H1 (cell line): ENCODE results near the gene C2CD4D. TPM values are rescaled to one million over a fixed set of nuclear protein-coding genes. Genes with fewer than 3 reads are reported as not detected.

Experiments
- CTCF ChIA-PET: fragments of 300-600 bp; sonication (Branson Sonifier 250); formaldehyde crosslinking; loops from one replicate; lab custom pipeline; 2021; ENCODE audit not compliant: partially characterized antibody; lab: Charles Lee
- POLR2A ChIA-PET: fragments of 300-600 bp; sonication (Branson Sonifier 250); formaldehyde crosslinking; loops from one replicate; lab custom pipeline; 2021; ENCODE audit warnings: inconsistent platforms; ENCODE audit not compliant: partially characterized antibody; lab: Charles Lee
- DNase-seq, 2 experiments: peaks; one replicate each; pipeline versions ENCODE4 v3.0.0 to v3.0.0-alpha.2; 2010 to 2022; ENCODE audit warnings: low spot score in 2 of 2, low read depth in 1 of 2, mixed read lengths in 1 of 2
- FAIRE-seq: peaks from 2 replicates; lab custom pipeline; 2011; peaks lifted over from hg19 to GRCh38; lab: Jason Lieb, UNC
- H2AFZ ChIP-seq: 2 replicates; pipeline ENCODE4 v1.8.1; 2012; ENCODE audit warnings: low read length, inconsistent platforms
- H2AK5ac ChIP-seq: 2 replicates; pipeline ENCODE4 v1.6.1; 2013; ENCODE audit warnings: low read depth, low read length
- H2BK120ac ChIP-seq: replicated peaks from 2 replicates; pipeline ENCODE3; 2013; ENCODE audit warnings: low read depth, low read length, inconsistent platforms
- H2BK12ac ChIP-seq: 2 replicates; pipeline ENCODE4 v1.6.1; 2013; ENCODE audit warnings: low read depth, low read length
- H2BK15ac ChIP-seq: 2 replicates; pipeline ENCODE4 v1.6.1; 2013; ENCODE audit warnings: low read length
- H2BK20ac ChIP-seq: 2 replicates; pipeline ENCODE4 v1.6.1; 2013; ENCODE audit warnings: low read length
- H2BK5ac ChIP-seq: 2 replicates; pipeline ENCODE4 v1.6.1; 2013; ENCODE audit warnings: low read depth, low read length
- H3K14ac ChIP-seq: 2 replicates; pipeline ENCODE4 v1.6.1; 2013; ENCODE audit warnings: inconsistent platforms; ENCODE audit not compliant: insufficient read length
- H3K18ac ChIP-seq: 2 replicates; pipeline ENCODE4 v1.6.1; 2013; ENCODE audit warnings: low read length; ENCODE audit errors: extremely low read depth
- H3K23ac ChIP-seq: 2 replicates; pipeline ENCODE4 v1.6.1; 2013; ENCODE audit warnings: inconsistent platforms; ENCODE audit not compliant: insufficient read length
- H3K23me2 ChIP-seq: 2 replicates; pipeline ENCODE4 v1.6.1; 2013; ENCODE audit warnings: low read depth, low read length
- H3K27ac ChIP-seq: 2 replicates; pipeline ENCODE4 v1.6.1; 2011; ENCODE audit warnings: low read depth, low read length, inconsistent platforms
- H3K27me3 ChIP-seq, 4 experiments: replicated peaks in 1 of 4; 1 replicate in 1 of 4; 2 replicates in 3 of 4; pipeline versions ENCODE4 v1.6.1 to v1.8.1; 2011 to 2013; ENCODE audit warnings: low read length in 3 of 4, mild to moderate bottlenecking in 3 of 4, inconsistent platforms in 2 of 4, mixed read lengths in 2 of 4, moderate library complexity in 1 of 4; ENCODE audit not compliant: control insufficient read depth in 3 of 4, insufficient read depth in 3 of 4; ENCODE audit errors: extremely low read depth in 1 of 4
- H3K36me3 ChIP-seq, 4 experiments: 2 replicates each; pipeline versions ENCODE4 v1.6.1 to v1.8.1; 2011 to 2013; ENCODE audit warnings: mild to moderate bottlenecking in 4 of 4, low read length in 3 of 4, moderate library complexity in 2 of 4, control low read depth in 1 of 4, inconsistent platforms in 1 of 4; ENCODE audit not compliant: insufficient read depth in 4 of 4, control insufficient read depth in 2 of 4
- H3K4ac ChIP-seq: replicated peaks from 2 replicates; pipeline ENCODE3; 2013; ENCODE audit warnings: low read length, low read depth, mixed read lengths, inconsistent platforms; ENCODE audit not compliant: insufficient read length
- H3K4me1 ChIP-seq, 4 experiments: replicated peaks in 1 of 4; 1 replicate in 1 of 4; 2 replicates in 3 of 4; pipeline versions ENCODE4 v1.6.1 to v1.8.1; 2011 to 2013; ENCODE audit warnings: low read length in 3 of 4, inconsistent platforms in 2 of 4, mixed read lengths in 1 of 4; ENCODE audit not compliant: insufficient read depth in 4 of 4, control insufficient read depth in 3 of 4
- H3K4me2 ChIP-seq, 2 experiments: 2 replicates each; pipeline versions ENCODE4 v1.6.1 to v1.8.1; 2011 to 2013; ENCODE audit warnings: low read depth in 2 of 2, low read length in 2 of 2, control low read depth in 1 of 2, inconsistent platforms in 1 of 2, mild to moderate bottlenecking in 1 of 2; ENCODE audit not compliant: insufficient read depth in 1 of 2
- H3K4me3 ChIP-seq, 4 experiments: fragments of 200-600, 300-600 bp in 1 of 4; sonication (generic), shearing (Covaris generic), sonication (Bioruptor Twin) in 1 of 4; 2 replicates each; pipeline versions ENCODE4 v1.5.1 to v1.8.1; 2011 to 2016; ENCODE audit warnings: low read length in 4 of 4, low read depth in 3 of 4, control low read depth in 2 of 4, inconsistent platforms in 2 of 4, mild to moderate bottlenecking in 2 of 4, mixed read lengths in 1 of 4, moderate library complexity in 1 of 4; ENCODE audit not compliant: insufficient read depth in 2 of 4; ENCODE audit errors: extremely low read depth in 1 of 4
- H3K56ac ChIP-seq: replicated peaks from 2 replicates; pipeline ENCODE3; 2013; ENCODE audit warnings: low read depth, mild to moderate bottlenecking, mixed read lengths, low read length, inconsistent platforms; ENCODE audit not compliant: insufficient read length
- H3K79me1 ChIP-seq: 2 replicates; pipeline ENCODE4 v1.6.1; 2013; ENCODE audit warnings: low read depth, low read length, control low read depth
- H3K79me2 ChIP-seq, 2 experiments: 2 replicates each; pipeline versions ENCODE4 v1.6.1 to v1.8.1; 2012 to 2013; ENCODE audit warnings: low read length in 2 of 2, mild to moderate bottlenecking in 2 of 2, inconsistent platforms in 1 of 2; ENCODE audit not compliant: insufficient read depth in 2 of 2, control insufficient read depth in 1 of 2
- H3K9ac ChIP-seq, 4 experiments: replicated peaks in 1 of 4; 1 replicate in 1 of 4; 2 replicates in 3 of 4; pipeline versions ENCODE4 v1.6.1 to v1.8.1; 2011 to 2013; ENCODE audit warnings: low read depth in 3 of 4, low read length in 3 of 4, control low read depth in 2 of 4, mild to moderate bottlenecking in 2 of 4, moderate library complexity in 2 of 4, inconsistent platforms in 1 of 4; ENCODE audit errors: extremely low read depth in 1 of 4
- H3K9me3 ChIP-seq, 2 experiments: 2 replicates each; pipeline versions ENCODE4 v1.6.1 to v1.8.1; 2012 to 2013; ENCODE audit warnings: mild to moderate bottlenecking in 2 of 2, moderate library complexity in 2 of 2, control low read depth in 1 of 2, inconsistent platforms in 1 of 2, low read depth in 1 of 2, low read length in 1 of 2, mixed read lengths in 1 of 2; ENCODE audit not compliant: insufficient read depth in 2 of 2
- H4K20me1 ChIP-seq, 2 experiments: replicated peaks in 1 of 2; 2 replicates each; pipeline versions ENCODE3 to v1.8.1; 2011 to 2013; ENCODE audit warnings: inconsistent platforms in 2 of 2, low read length in 2 of 2, mild to moderate bottlenecking in 1 of 2; ENCODE audit not compliant: insufficient read depth in 2 of 2, control insufficient read depth in 1 of 2
- H4K5ac ChIP-seq: 2 replicates; pipeline ENCODE4 v1.6.1; 2013; ENCODE audit warnings: low read length, low read depth, mixed read lengths, inconsistent platforms; ENCODE audit not compliant: insufficient read length
- H4K8ac ChIP-seq: 2 replicates; pipeline ENCODE4 v1.8.0; 2013; ENCODE audit warnings: mild to moderate bottlenecking, moderate library complexity, low read length, inconsistent platforms; ENCODE audit not compliant: insufficient read depth; ENCODE audit errors: extremely low read depth
- H4K91ac ChIP-seq: replicated peaks from 2 replicates; pipeline ENCODE3; 2013; ENCODE audit warnings: low read length, mixed read lengths, inconsistent platforms; ENCODE audit not compliant: insufficient read length
- ASH2L ChIP-seq: fragments of 200-600, 300-600 bp; sonication (generic); IDR thresholded peaks from one replicate; pipeline ENCODE4 v1.7.1; 2017; ENCODE audit warnings: low read length
- BRCA1 ChIP-seq: IDR thresholded peaks from 2 replicates; pipeline ENCODE4 v1.6.1; 2012; ENCODE audit warnings: low read depth, low read length, improper control_type of control experiment
- CTBP2 ChIP-seq: IDR thresholded peaks from 2 replicates; pipeline ENCODE4 v1.7.0; 2011; ENCODE audit warnings: borderline replicate concordance, mild to moderate bottlenecking, moderate library complexity, mixed read lengths, low read length; ENCODE audit not compliant: insufficient read depth, insufficient read length
- EGR1 ChIP-seq: IDR thresholded peaks from 2 replicates; pipeline ENCODE4 v1.6.1; 2011; ENCODE audit warnings: low read depth, low read length, borderline replicate concordance
- EP300 ChIP-seq, 2 experiments: IDR thresholded peaks; 1 replicate in 1 of 2; 2 replicates in 1 of 2; pipeline ENCODE4 v1.6.1; 2011 to 2012; ENCODE audit warnings: low read depth in 2 of 2, low read length in 2 of 2, mild to moderate bottlenecking in 2 of 2, borderline replicate concordance in 1 of 2, inconsistent platforms in 1 of 2, moderate library complexity in 1 of 2
- KDM5A ChIP-seq: fragments of 200-600 bp; IDR thresholded peaks from 2 replicates; pipeline ENCODE4 v1.7.1; 2012; ENCODE audit warnings: mild to moderate bottlenecking, low read length, inconsistent platforms, mixed read lengths
- NANOG ChIP-seq: IDR thresholded peaks from 2 replicates; pipeline ENCODE4 v1.6.1; 2011; ENCODE audit warnings: low read length, low read depth, mild to moderate bottlenecking, inconsistent platforms; ENCODE audit not compliant: insufficient read depth, poor library complexity, severe bottlenecking
- RXRA ChIP-seq: IDR thresholded peaks from 2 replicates; pipeline ENCODE4 v1.6.1; 2011; ENCODE audit warnings: low read depth, mild to moderate bottlenecking, low read length, moderate library complexity; ENCODE audit not compliant: insufficient read depth
- SRF ChIP-seq: IDR thresholded peaks from 2 replicates; pipeline ENCODE4 v1.6.1; 2011; ENCODE audit warnings: mild to moderate bottlenecking, low read depth, low read length, moderate library complexity
- TAF7 ChIP-seq: optimal IDR thresholded peaks from 2 replicates; pipeline ENCODE3; 2011; ENCODE audit warnings: low read depth, mild to moderate bottlenecking, inconsistent platforms, low read length, moderate library complexity, borderline replicate concordance
- WGBS, 2 experiments: shearing (Covaris generic) in 1 of 2; methylation state at CpG; one replicate each; pipeline versions ENCODE4 v1.1.6 to v1.1.7; 2013 to 2015; ENCODE audit warnings: low lambda C conversion rate in 2 of 2, mixed read lengths in 2 of 2, inconsistent platforms in 1 of 2, low coverage in 1 of 2, missing lambda C conversion rate in 1 of 2; ENCODE audit not compliant: insufficient replicate concordance in 2 of 2, insufficient coverage in 1 of 2, insufficient read length in 1 of 2; ENCODE audit errors: extremely low coverage in 1 of 2, missing lambda C conversion rate in 1 of 2; 5-methylcytosine and 5-hydroxymethylcytosine counted together
- polyA plus RNA-seq, 7 experiments: library from polyadenylated mRNA; depleted of rRNA in 3 of 7; stranded (reverse) in 5 of 7; unstranded in 2 of 7; fragments of >200 nt in 5 of 7; fragments of 200-250 nt in 2 of 7; gene quantifications; 1 replicate in 5 of 7; 2 replicates in 1 of 7; 4 replicates in 1 of 7; pipeline versions ENCODE4 v1.2.1 to v1.2.3, GENCODE V29; 2011 to 2013; ENCODE audit warnings: missing spikeins in 2 of 7, mixed read lengths in 2 of 7
- total RNA-seq: library from RNA; stranded (reverse); fragmentation: NEBNext Ultra II Directional; extraction: Animal tissue kit (Norgen Biotek cat#: 25700); gene quantifications from 2 replicates; pipeline ENCODE4 v1.2.1, GENCODE V29; 2021
- TF ChIP-seq, protein P1 (sequence below): IDR thresholded peaks from 2 replicates; pipeline ENCODE4 v1.6.1; 2011; ENCODE audit warnings: low read length, improper control_type of control experiment

Gene C2CD4D
- total and polyA plus RNA-seq, 2 of the 8 experiments (the other 6 are each of a cell fraction or from before 2014, with no cell fraction given), result 0.41 to 0.71 TPM

- Histone ChIP-seq H3K4me2 (no peak overlapping the region), H4K8ac (no peak overlapping the region), H3K56ac (no peak overlapping the region), H3K9me3 (no peaks in the 10 kb centered on the region), H2BK15ac (no peak overlapping the region), H3K14ac (no peak overlapping the region), H2BK120ac (no peak overlapping the region), H2BK12ac (no peak overlapping the region), H3K4me3 (no peak overlapping the region), H3K4me1 (peaks cover 12 to 30% (median 22%) of the 10 kb centered on the region in 4 experiments), H3K4ac (no peak overlapping the region), H3K27ac (no peak overlapping the region), H3K23me2 (peaks cover 5% of the 10 kb centered on the region; the same call in 1 of the 2 replicates), H3K18ac (no peak overlapping the region), H3K9ac (no peak overlapping the region), H3K79me2 (no peaks in the 10 kb centered on the region), H4K91ac (no peak overlapping the region), H3K23ac (no peak overlapping the region), H4K20me1 (no peaks in the 10 kb centered on the region), H3K36me3 (no peaks in the 10 kb centered on the region), H2AK5ac (no peak overlapping the region; the same call in 1 of the 2 replicates), H3K79me1 (no peaks in the 10 kb centered on the region), H2BK5ac (no peak overlapping the region), H3K27me3 (peaks cover 4 to 8% (median 7%) of the 10 kb centered on the region in 4 experiments), H4K5ac (no peak overlapping the region), H2BK20ac (no peak overlapping the region), H2AFZ (no peak overlapping the region)
- FAIRE-seq, result no peak
- ChIA-PET CTCF (interaction anchor here (0.7 to 1.7 kb wide), 10 partner anchors 27 to 139 kb away, joined by 3 to 8 read pairs (median 4); partner anchors contain the start of genes MRPL9 and RIIAD1), POLR2A (no interaction called here)
- DNase-seq, result no peak
- WGBS, 2 experiments, result 84% methylated on average over 10 of the region's 10 CpGs; no CpG with 5 or more reads in 1 of the 2 experiments
- TF ChIP-seq NANOG (no peak), BRCA1 (no peak), KDM5A (no peak), EGR1 (no peak), ASH2L (no peak), TAF7 (no peak), SRF (no peak), RXRA (no peak), EP300 (IDR thresholded peaks at IDR 0.05; ENCODE audit: borderline replicate concordance in 1 of 2, low read depth in 2 of 2, low read length in 2 of 2) (no peak), CTBP2 (no peak)
- TF ChIP-seq, protein P1, sequence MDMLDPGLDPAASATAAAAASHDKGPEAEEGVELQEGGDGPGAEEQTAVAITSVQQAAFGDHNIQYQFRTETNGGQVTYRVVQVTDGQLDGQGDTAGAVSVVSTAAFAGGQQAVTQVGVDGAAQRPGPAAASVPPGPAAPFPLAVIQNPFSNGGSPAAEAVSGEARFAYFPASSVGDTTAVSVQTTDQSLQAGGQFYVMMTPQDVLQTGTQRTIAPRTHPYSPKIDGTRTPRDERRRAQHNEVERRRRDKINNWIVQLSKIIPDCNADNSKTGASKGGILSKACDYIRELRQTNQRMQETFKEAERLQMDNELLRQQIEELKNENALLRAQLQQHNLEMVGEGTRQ, result no peak
These were observed 7.2 kb downstream of the C2CD4D start for GRCh38 chr1:151832318-151832980.
